Prostate gland (tissue), 2 donors: ENCODE results near the gene LYPD6B.

Experiments used
- POLR2A ChIP-seq: fragments of 450-650 bp; IDR thresholded peaks from one replicate; pipeline ENCODE4 v1.6.1; 2016; ENCODE audit warnings: antibody characterized with exemption, mild to moderate bottlenecking
- POLR2AphosphoS5 ChIP-seq: sonication (generic); formaldehyde crosslinking; IDR thresholded peaks from one replicate; pipeline ENCODE4 v1.6.1; 2017; ENCODE audit warnings: antibody characterized with exemption
- TF ChIP-seq, protein P1 (sequence below), 4 experiments: fragments of 200-600 bp in 2 of 4; fragments of 450-650 bp in 2 of 4; sonication (generic) in 2 of 4; IDR thresholded peaks; 1 replicate in 3 of 4; 2 replicates in 1 of 4; pipeline ENCODE4 v1.5.1; 2016 to 2019; ENCODE audit warnings: antibody characterized with exemption in 4 of 4, mild to moderate bottlenecking in 2 of 4, moderate library complexity in 2 of 4

DNA sequence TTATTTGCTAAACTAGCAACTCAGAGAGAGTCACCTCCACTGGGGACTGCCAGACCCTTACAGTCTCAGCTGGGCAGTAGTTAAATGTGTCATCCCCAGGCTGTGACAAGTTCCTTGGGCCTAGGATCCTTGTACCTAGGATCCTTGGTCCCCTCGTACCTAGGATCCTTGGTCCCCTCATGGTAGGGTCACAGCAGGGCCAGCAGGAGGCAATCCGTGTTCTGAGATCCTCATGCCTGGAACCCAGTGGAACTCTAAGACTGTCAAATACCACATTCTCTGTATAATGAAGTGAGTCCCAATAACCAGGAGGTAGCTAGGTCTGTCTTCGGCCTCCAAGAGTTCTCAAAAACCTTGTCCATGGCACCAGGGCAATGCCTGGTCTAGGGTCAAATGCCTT, 60.8 kb downstream of the LYPD6B start:
- TF ChIP-seq, protein P1, sequence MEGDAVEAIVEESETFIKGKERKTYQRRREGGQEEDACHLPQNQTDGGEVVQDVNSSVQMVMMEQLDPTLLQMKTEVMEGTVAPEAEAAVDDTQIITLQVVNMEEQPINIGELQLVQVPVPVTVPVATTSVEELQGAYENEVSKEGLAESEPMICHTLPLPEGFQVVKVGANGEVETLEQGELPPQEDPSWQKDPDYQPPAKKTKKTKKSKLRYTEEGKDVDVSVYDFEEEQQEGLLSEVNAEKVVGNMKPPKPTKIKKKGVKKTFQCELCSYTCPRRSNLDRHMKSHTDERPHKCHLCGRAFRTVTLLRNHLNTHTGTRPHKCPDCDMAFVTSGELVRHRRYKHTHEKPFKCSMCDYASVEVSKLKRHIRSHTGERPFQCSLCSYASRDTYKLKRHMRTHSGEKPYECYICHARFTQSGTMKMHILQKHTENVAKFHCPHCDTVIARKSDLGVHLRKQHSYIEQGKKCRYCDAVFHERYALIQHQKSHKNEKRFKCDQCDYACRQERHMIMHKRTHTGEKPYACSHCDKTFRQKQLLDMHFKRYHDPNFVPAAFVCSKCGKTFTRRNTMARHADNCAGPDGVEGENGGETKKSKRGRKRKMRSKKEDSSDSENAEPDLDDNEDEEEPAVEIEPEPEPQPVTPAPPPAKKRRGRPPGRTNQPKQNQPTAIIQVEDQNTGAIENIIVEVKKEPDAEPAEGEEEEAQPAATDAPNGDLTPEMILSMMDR (IDR thresholded peaks at IDR 0.05), result no peak
- TF ChIP-seq POLR2A (no peak), POLR2AphosphoS5 (no peak)
